Trophoblast cell (in vitro differentiated cells and primary cell): Measurements from ENCODE around the gene SIRT6.
"Not testable (repeated sequence)": the region's sequence is repeated elsewhere in the genome, so short reads cannot be mapped to it uniquely, and the experiment has no call there.

Experiments used
- DNase-seq, 2 donors: peaks; one replicate each; pipeline ENCODE4 v3.0.0-alpha.2; 2016
- H2AFZ ChIP-seq: 2 replicates; pipeline ENCODE4 v1.6.1; 2013; ENCODE audit warnings: low read length, moderate library complexity, mild to moderate bottlenecking; ENCODE audit not compliant: insufficient read depth, poor library complexity
- H2AK5ac ChIP-seq: 2 replicates; pipeline ENCODE4 v1.6.1; 2013; ENCODE audit warnings: mild to moderate bottlenecking, low read length
- H2BK120ac ChIP-seq: 2 replicates; pipeline ENCODE4 v1.6.1; 2013; ENCODE audit warnings: low read length, mild to moderate bottlenecking, moderate library complexity; ENCODE audit not compliant: insufficient read depth, poor library complexity
- H2BK12ac ChIP-seq: 2 replicates; pipeline ENCODE4 v1.6.1; 2013; ENCODE audit warnings: mild to moderate bottlenecking, low read length, moderate library complexity
- H2BK5ac ChIP-seq: 2 replicates; pipeline ENCODE4 v1.6.1; 2013; ENCODE audit warnings: low read length, low read depth, moderate library complexity, mild to moderate bottlenecking; ENCODE audit not compliant: poor library complexity
- H3K14ac ChIP-seq: 2 replicates; pipeline ENCODE4 v1.6.1; 2013; ENCODE audit warnings: mild to moderate bottlenecking, low read length
- H3K18ac ChIP-seq: 2 replicates; pipeline ENCODE4 v1.6.1; 2013; ENCODE audit warnings: mild to moderate bottlenecking, low read length
- H3K23ac ChIP-seq: 2 replicates; pipeline ENCODE4 v1.6.1; 2013; ENCODE audit warnings: low read length
- H3K27ac ChIP-seq: 2 replicates; pipeline ENCODE4 v1.5.1; 2013; ENCODE audit warnings: low read depth, mild to moderate bottlenecking, inconsistent platforms, low read length, moderate library complexity
- H3K27me3 ChIP-seq: 2 replicates; pipeline ENCODE4 v1.6.1; 2013; ENCODE audit warnings: inconsistent platforms, mild to moderate bottlenecking, low read length, moderate library complexity; ENCODE audit not compliant: insufficient read depth
- H3K36me3 ChIP-seq, 2 experiments: 1 replicate in 1 of 2; 2 replicates in 1 of 2; pipeline ENCODE4 v1.6.1; 2013; ENCODE audit warnings: low read length in 2 of 2, mild to moderate bottlenecking in 2 of 2, moderate library complexity in 1 of 2; ENCODE audit not compliant: insufficient read depth in 2 of 2, control insufficient read depth in 1 of 2
- H3K4ac ChIP-seq: 2 replicates; pipeline ENCODE4 v1.6.1; 2013; ENCODE audit warnings: low read depth, mild to moderate bottlenecking, low read length, moderate library complexity
- H3K4me1 ChIP-seq, 2 experiments: 1 replicate in 1 of 2; 2 replicates in 1 of 2; pipeline ENCODE4 v1.6.1; 2013; ENCODE audit warnings: low read length in 2 of 2, mild to moderate bottlenecking in 2 of 2, moderate library complexity in 1 of 2; ENCODE audit not compliant: insufficient read depth in 2 of 2, control insufficient read depth in 1 of 2
- H3K4me2 ChIP-seq: 2 replicates; pipeline ENCODE4 v1.6.1; 2013; ENCODE audit warnings: inconsistent platforms, mild to moderate bottlenecking, low read length, moderate library complexity
- H3K4me3 ChIP-seq: 2 replicates; pipeline ENCODE4 v1.5.1; 2013; ENCODE audit warnings: mild to moderate bottlenecking, low read depth, low read length, inconsistent platforms
- H3K79me1 ChIP-seq: one replicate; pipeline ENCODE4 v1.6.1; 2013; ENCODE audit warnings: low read length
- H3K79me2 ChIP-seq: 2 replicates; pipeline ENCODE4 v1.6.1; 2013; ENCODE audit warnings: low read length, mild to moderate bottlenecking; ENCODE audit not compliant: control insufficient read depth, insufficient read depth, poor library complexity
- H3K9ac ChIP-seq: 2 replicates; pipeline ENCODE4 v1.6.1; 2013; ENCODE audit warnings: mild to moderate bottlenecking, low read length
- H3K9me3 ChIP-seq: 2 replicates; pipeline ENCODE4 v1.6.1; 2013; ENCODE audit warnings: low read depth, mild to moderate bottlenecking, control low read depth, inconsistent platforms, low read length; ENCODE audit not compliant: insufficient read depth
- H4K12ac ChIP-seq: 2 replicates; pipeline ENCODE4 v1.6.1; 2013; ENCODE audit warnings: low read depth, mild to moderate bottlenecking, low read length, moderate library complexity
- H4K8ac ChIP-seq: 2 replicates; pipeline ENCODE4 v1.6.1; 2013; ENCODE audit warnings: low read depth, mild to moderate bottlenecking, low read length, moderate library complexity
- H4K91ac ChIP-seq: one replicate; pipeline ENCODE4 v1.6.1; 2013; ENCODE audit warnings: low read depth, mild to moderate bottlenecking, low read length, moderate library complexity
- WGBS: extraction: QIAGEN DNeasy Blood & Tissue Kit; methylation state at CpG from one replicate; pipeline ENCODE4 v1.1.7; 2013; ENCODE audit warnings: missing lambda C conversion rate; ENCODE audit not compliant: insufficient read length, insufficient coverage; ENCODE audit errors: extremely low coverage; 5-methylcytosine and 5-hydroxymethylcytosine counted together

The SIRT6 gene

DNA sequence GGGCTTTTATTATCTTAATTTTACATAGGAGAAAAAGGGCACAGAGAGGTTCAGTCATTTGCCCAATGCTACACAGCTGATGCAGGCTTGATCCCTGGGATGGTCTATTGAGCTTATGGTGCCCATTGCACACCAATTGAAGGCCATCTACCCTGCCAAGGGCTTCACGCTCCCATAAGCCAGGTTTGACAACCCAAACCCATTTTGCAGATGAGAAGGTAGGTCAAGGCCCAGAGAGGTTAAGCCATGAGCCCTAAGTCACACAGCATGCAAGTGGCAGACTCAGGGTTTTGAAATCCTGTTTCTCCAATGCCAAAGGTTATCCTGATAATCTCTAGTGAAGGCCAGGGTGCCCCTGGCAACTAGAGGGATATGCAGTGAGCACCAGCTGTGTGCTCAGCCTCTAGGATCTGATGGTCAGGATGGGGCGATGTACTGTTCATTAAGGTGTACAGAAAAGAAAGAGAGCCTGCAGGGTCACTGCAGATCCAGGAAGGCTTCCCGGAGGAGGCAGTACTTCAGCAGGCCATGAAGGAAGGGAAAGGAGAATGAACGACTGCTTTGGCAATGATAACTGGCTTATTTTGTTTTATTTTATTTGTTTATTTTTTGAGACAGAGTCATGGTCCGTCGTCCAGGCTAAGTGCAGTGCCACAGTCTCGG lies 20.8 kb downstream of the SIRT6 start:
- Histone ChIP-seq H3K79me1 (no peaks in the 10 kb centered on the region), H3K36me3 (no peaks in the 10 kb centered on the region), H3K4ac (no peak overlapping the region), H3K9ac (no peak overlapping the region), H2AK5ac (no peak overlapping the region), H4K12ac (no peak overlapping the region), H3K4me1 (no peaks in the 10 kb centered on the region), H3K4me3 (no peak overlapping the region), H3K4me2 (no peak overlapping the region), H3K23ac (no peak overlapping the region), H3K79me2 (no peaks in the 10 kb centered on the region), H2BK5ac (no peak overlapping the region), H4K91ac (no peak overlapping the region), H2BK120ac (no peak overlapping the region), H2BK12ac (no peak overlapping the region), H2AFZ (no peak overlapping the region), H3K27me3 (no peaks in the 10 kb centered on the region), H4K8ac (no peak overlapping the region), H3K27ac (no peak overlapping the region), H3K14ac (no peak overlapping the region), H3K18ac (no peak overlapping the region), H3K9me3 (no peaks in the 10 kb centered on the region)
- DNase-seq: no peak
- WGBS: no CpG with 5 or more reads among the region's 7 CpGs

DNA sequence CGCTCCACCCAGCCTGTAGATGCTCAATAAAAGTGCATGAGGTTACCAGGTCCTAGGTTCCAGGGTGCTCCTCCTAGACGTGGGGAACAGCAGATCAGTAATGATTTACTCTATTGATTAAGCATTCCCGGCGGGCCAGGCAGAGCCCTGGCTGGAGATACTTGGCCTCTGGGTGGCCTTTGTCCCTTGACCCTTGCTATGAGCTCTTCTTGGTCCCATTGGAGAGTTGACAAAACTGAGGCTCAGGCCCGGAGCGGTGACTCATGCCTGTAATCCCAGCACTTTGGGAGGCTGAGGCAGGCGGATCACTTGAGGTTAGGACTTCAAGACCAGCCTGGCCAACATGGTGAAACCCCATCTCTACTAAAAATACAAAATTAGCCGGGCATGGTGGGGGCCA lies 24.4 kb downstream of the SIRT6 start:
- not testable (repeated sequence) for H3K36me3 ChIP-seq, H3K9ac ChIP-seq, H3K14ac ChIP-seq, H3K79me1 ChIP-seq, H4K12ac ChIP-seq, H3K23ac ChIP-seq, H4K8ac ChIP-seq, H2BK120ac ChIP-seq, H3K18ac ChIP-seq, H2BK5ac ChIP-seq, H2AK5ac ChIP-seq, H2AFZ ChIP-seq, DNase-seq, H3K27me3 ChIP-seq, H4K91ac ChIP-seq, H3K9me3 ChIP-seq, H3K4ac ChIP-seq, H3K4me1 ChIP-seq, H2BK12ac ChIP-seq, H3K27ac ChIP-seq, H3K4me3 ChIP-seq, H3K79me2 ChIP-seq, H3K4me2 ChIP-seq
- no CpG with 5 or more reads among the region's 8 CpGs for whole genome bisulfite sequencing

DNA sequence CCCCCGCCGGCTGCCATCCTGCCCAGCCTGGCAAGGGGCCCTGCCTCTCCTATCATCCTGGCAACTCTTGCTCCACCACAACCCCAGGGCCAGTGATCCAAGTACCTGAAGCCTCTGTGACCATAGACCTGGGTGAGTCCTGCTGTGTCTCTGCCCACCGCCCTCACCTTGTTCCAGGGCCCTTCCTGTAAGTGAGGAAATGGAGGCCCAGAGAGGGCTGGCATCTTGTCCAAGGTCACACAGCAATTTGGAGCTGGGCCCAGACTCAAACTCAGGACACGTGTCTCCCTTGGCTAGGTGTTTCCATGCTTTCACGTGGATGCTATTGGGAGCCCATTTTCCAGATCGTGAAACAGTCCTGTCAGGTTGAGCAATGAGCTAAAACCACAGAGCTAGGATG lies 25.2 kb downstream of the SIRT6 start:
- no peak overlapping the region for H2BK12ac ChIP-seq
- H3K79me2 ChIP-seq: no peaks in the 10 kb centered on the region
- H2BK120ac ChIP-seq: no peak overlapping the region
- no peak overlapping the region for H3K4ac ChIP-seq
- H4K91ac ChIP-seq: no peak overlapping the region
- H3K4me2 ChIP-seq: no peak overlapping the region
- H3K23ac ChIP-seq: no peak overlapping the region
- no peak overlapping the region for H2BK5ac ChIP-seq
- H4K12ac ChIP-seq: no peak overlapping the region
- no peak overlapping the region for H4K8ac ChIP-seq
- no peak overlapping the region for H2AK5ac ChIP-seq
- no peak overlapping the region for H2AFZ ChIP-seq
- no peaks in the 10 kb centered on the region for H3K9me3 ChIP-seq
- no peak overlapping the region for H3K4me3 ChIP-seq
- H3K4me1 ChIP-seq: peaks cover 0 to 3% of the 10 kb centered on the region in 2 experiments
- H3K36me3 ChIP-seq: no peaks in the 10 kb centered on the region
- H3K14ac ChIP-seq: no peak overlapping the region
- H3K9ac ChIP-seq: no peak overlapping the region
- DNase-seq: no peak
- H3K18ac ChIP-seq: no peak overlapping the region
- WGBS: no CpG with 5 or more reads among the region's 6 CpGs
- no peaks in the 10 kb centered on the region for H3K79me1 ChIP-seq
- no peaks in the 10 kb centered on the region for H3K27me3 ChIP-seq
- H3K27ac ChIP-seq: no peak overlapping the region

DNA sequence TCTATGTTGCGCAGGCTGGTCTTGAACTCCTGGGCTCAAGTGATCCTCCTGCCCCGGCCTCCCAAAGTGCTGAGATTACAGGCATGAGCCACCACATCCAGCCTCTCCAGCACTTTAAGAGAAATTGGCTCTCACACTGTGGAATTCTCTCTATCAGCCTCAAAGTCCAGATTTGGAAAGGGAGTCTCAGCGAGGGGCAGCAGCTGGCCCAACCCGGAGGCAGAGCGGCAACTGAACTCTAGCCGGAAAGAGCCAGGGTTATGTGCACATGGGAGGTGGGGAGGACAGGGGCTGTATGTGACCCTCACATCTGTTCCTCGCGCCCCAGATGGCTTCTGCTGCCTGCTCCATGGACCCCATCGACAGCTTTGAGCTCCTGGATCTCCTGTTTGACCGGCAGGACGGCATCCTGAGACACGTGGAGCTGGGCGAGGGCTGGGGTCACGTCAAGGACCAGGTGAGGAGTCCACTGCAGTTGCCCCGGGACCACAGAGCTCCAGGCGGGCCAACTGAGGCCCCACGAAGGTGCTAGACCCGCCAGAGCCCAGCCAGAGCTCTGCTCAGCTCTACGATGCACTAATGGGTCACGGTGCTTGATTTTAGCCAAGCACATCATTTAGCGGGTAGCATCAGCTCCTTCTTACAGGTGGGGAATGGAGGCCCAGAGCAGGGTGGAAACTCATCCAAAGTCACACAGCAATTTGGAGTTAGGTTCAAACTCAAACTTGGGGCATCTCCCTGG lies 27.6 kb downstream of the SIRT6 start:
- no peak overlapping the region for H3K23ac ChIP-seq
- H4K91ac ChIP-seq: no peak overlapping the region
- no peaks in the 10 kb centered on the region for H3K27me3 ChIP-seq
- H3K9ac ChIP-seq: no peak overlapping the region
- H3K36me3 ChIP-seq: no peaks in the 10 kb centered on the region
- no peak for DNase-seq
- H2AFZ ChIP-seq: no peak overlapping the region
- no peak overlapping the region for H3K4ac ChIP-seq
- no peak overlapping the region for H2BK120ac ChIP-seq
- no peak overlapping the region for H2AK5ac ChIP-seq
- no peaks in the 10 kb centered on the region for H3K79me1 ChIP-seq
- H3K27ac ChIP-seq: no peak overlapping the region
- H2BK12ac ChIP-seq: no peak overlapping the region
- no peak overlapping the region for H4K8ac ChIP-seq
- peaks cover 0 to 3% of the 10 kb centered on the region in 2 experiments for H3K4me1 ChIP-seq
- H3K9me3 ChIP-seq: no peaks in the 10 kb centered on the region
- no peak overlapping the region for H3K14ac ChIP-seq
- no peak overlapping the region for H3K4me2 ChIP-seq
- no peaks in the 10 kb centered on the region for H3K79me2 ChIP-seq
- no peak overlapping the region for H3K18ac ChIP-seq
- no peak overlapping the region for H4K12ac ChIP-seq
- H3K4me3 ChIP-seq: no peak overlapping the region
- no peak overlapping the region for H2BK5ac ChIP-seq
- WGBS: no CpG with 5 or more reads among the region's 21 CpGs
